DND-41 (cell line): ENCODE data around the gene TFF2.

ENCODE experiments used
- CTCF ChIP-seq: IDR thresholded peaks from 2 replicates; pipeline ENCODE4 v1.5.1; 2012; ENCODE audit warnings: borderline replicate concordance, low read length, moderate library complexity, mild to moderate bottlenecking; ENCODE audit not compliant: poor library complexity, severe bottlenecking; ENCODE audit errors: extremely low read depth
- EZH2 ChIP-seq: IDR thresholded peaks from 3 replicates; pipeline ENCODE4 v1.6.1; 2012; ENCODE audit warnings: borderline replicate concordance, low read depth, mild to moderate bottlenecking, moderate library complexity, low read length, inconsistent platforms; ENCODE audit not compliant: severe bottlenecking

- TF ChIP-seq CTCF: no peak
- TF ChIP-seq EZH2: no peak
Observed at GRCh38 chr21:42310411-42311001, 40.3 kb downstream of the TFF2 start.
